ENCODE data around the gene LILRA6.

DNA sequence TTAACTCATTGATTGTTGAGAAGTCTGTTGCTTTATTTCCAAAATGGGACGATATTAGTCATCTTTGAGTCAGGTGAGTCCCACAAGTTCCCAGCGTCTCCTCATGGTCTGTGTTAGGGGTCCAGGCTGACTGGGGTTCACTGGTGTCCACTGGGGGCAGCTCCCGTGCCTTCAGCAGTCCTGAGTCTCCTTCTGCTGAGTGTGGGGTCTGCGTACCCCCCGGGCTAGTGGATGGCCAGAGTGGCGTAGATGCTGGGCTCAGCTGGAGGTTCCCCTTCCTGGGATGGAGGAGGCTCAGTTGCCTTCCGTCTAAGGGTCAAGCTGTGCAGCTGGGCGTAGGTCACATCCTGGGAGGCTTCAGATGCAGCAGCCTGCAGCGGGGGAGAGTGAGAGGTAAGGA, 25.7 kb downstream of the LILRA6 start:
- TF ChIP-seq GATA2 (IDR thresholded peaks at IDR 0.05; ENCODE audit: low read depth, low read length), result no peak
- no peak for TF ChIP-seq GATA3 (IDR thresholded peaks at IDR 0.05; ENCODE audit: low read depth, low read length)

All from SH-SY5Y (cell line).